ENCODE data around the gene BMERB1. TPM values are rescaled to one million over a fixed set of nuclear protein-coding genes. Genes with fewer than 3 reads are reported as not detected.

BMERB1 gene
- total and polyA plus RNA-seq, 2 experiments from 2014 or later: 17.3 to 28.1 TPM

- TF ChIP-seq ZNF462 (CRISPR knock-in tag; IDR thresholded peaks at IDR 0.05): peak; percentile 69
Measured at GRCh38 chr16:15498427-15499175, 64.2 kb downstream of the BMERB1 start (continued).

GRCh38 chr16:15502041-15502725 is 67.8 kb downstream of the BMERB1 start:
- Histone ChIP-seq H3K79me2 (replicated peaks; ENCODE audit: insufficient read depth) (no peaks in the 10 kb centered on the region), H3K4me2 (no peak overlapping the region), H3K27ac (ENCODE audit: low read depth) (no peak overlapping the region), H4K20me1 (replicated peaks; ENCODE audit: insufficient read depth) (no peaks in the 10 kb centered on the region), H3F3A (replicated peaks; ENCODE audit: low read depth) (no peaks in the 10 kb centered on the region), H3K36me3 (ENCODE audit: insufficient read depth) (no peaks in the 10 kb centered on the region), H3K9me2 (ENCODE audit: insufficient read depth) (no peaks in the 10 kb centered on the region), H3K27me3 (ENCODE audit: insufficient read depth) (no peaks in the 10 kb centered on the region), H3K4me1 (ENCODE audit: insufficient read depth) (0 out of 2 replicates have a peak, but pooled peaks cover 3% of the 10 kb centered on the region), H2AFZ (no peak overlapping the region), H3K4me3 (no peak overlapping the region)
- no peaks in the 10 kb centered on the region for H3K9me3 Mint-ChIP-seq
- TF ChIP-seq STAT1 (IDR thresholded peaks at IDR 0.05; ENCODE audit: unreplicated experiment): no peak
- peaks cover 9% of the 10 kb centered on the region for H3K4me1 Mint-ChIP-seq
- no peak overlapping the region for H3K4me3 Mint-ChIP-seq
- ATAC-seq (no peak; the same call in 2 of the 3 replicates), DNase-seq (ENCODE audit: low spot score) (peak; percentile 26)
- no peaks in the 10 kb centered on the region for H3K36me3 Mint-ChIP-seq (ENCODE audit: low read depth)
- H3K27me3 Mint-ChIP-seq (ENCODE audit: insufficient read depth, low read depth, poor library complexity): no peaks in the 10 kb centered on the region
- no peak overlapping the region for H3K27ac Mint-ChIP-seq
